OCI-LY1 (cell line): Measurements from ENCODE around the gene LRRC70.

Source experiments
- H2AFZ ChIP-seq: fragments of 200-600 bp; sonication (generic), shearing (Covaris generic); 2 replicates; pipeline ENCODE4 v1.6.0; 2014; ENCODE audit warnings: antibody characterized with exemption, mild to moderate bottlenecking, low read length
- H3F3A ChIP-seq: fragments of 200-600 bp; sonication (generic), shearing (Covaris generic); 2 replicates; pipeline ENCODE4 v1.6.0; 2014; ENCODE audit warnings: mild to moderate bottlenecking, antibody characterized with exemption, low read length, moderate library complexity; ENCODE audit not compliant: insufficient read depth
- H3K27ac ChIP-seq: fragments of 200-600 bp; sonication (generic); 2 replicates; pipeline ENCODE4 v1.5.1; 2014; ENCODE audit warnings: low read length, mixed run types, mild to moderate bottlenecking, low read depth; ENCODE audit not compliant: poor library complexity, severe bottlenecking
- H3K27me3 ChIP-seq: fragments of 200-600 bp; sonication (generic); 2 replicates; pipeline ENCODE4 v1.6.0; 2014; ENCODE audit warnings: antibody characterized with exemption, mild to moderate bottlenecking, low read length, moderate library complexity; ENCODE audit not compliant: insufficient read depth
- H3K36me3 ChIP-seq: fragments of 200-600 bp; sonication (generic); 2 replicates; pipeline ENCODE4 v1.6.1; 2014; ENCODE audit warnings: mild to moderate bottlenecking, antibody characterized with exemption, low read length, moderate library complexity, mixed read lengths; ENCODE audit not compliant: insufficient read depth
- H3K4me1 ChIP-seq: fragments of 200-600 bp; sonication (generic); 2 replicates; pipeline ENCODE4 v1.5.1; 2014; ENCODE audit warnings: mild to moderate bottlenecking, low read length, moderate library complexity; ENCODE audit not compliant: insufficient read depth, severe bottlenecking
- H3K4me2 ChIP-seq: fragments of 200-600 bp; sonication (generic), shearing (Covaris generic); 2 replicates; pipeline ENCODE4 v1.6.1; 2014; ENCODE audit warnings: low read length
- H3K4me3 ChIP-seq: fragments of 200-600 bp; sonication (generic); 2 replicates; pipeline ENCODE4 v1.5.1; 2014; ENCODE audit warnings: low read length, low read depth, mild to moderate bottlenecking, mixed read lengths; ENCODE audit not compliant: poor library complexity, severe bottlenecking
- H3K79me2 ChIP-seq: fragments of 200-600 bp; shearing (Covaris generic); 2 replicates; pipeline ENCODE4 v1.6.1; 2016; ENCODE audit warnings: mixed run types, low read length, mixed read lengths; ENCODE audit not compliant: insufficient read depth
- H3K9ac ChIP-seq: fragments of 200-600 bp; sonication (generic), shearing (Covaris generic); 2 replicates; pipeline ENCODE4 v1.6.1; 2014; ENCODE audit warnings: mild to moderate bottlenecking, low read length, mixed read lengths
- H3K9me2 ChIP-seq: fragments of 200-600 bp; sonication (generic), shearing (Covaris generic); 2 replicates; pipeline ENCODE4 v1.6.1; 2014; ENCODE audit warnings: low read depth, mild to moderate bottlenecking, low read length, mixed read lengths
- H3K9me3 ChIP-seq: fragments of 200-600 bp; shearing (Covaris generic); 2 replicates; pipeline ENCODE4 v1.6.1; 2014; ENCODE audit warnings: low read length, mixed read lengths
- H4K20me1 ChIP-seq: fragments of 200-600 bp; sonication (generic), shearing (Covaris generic); 2 replicates; pipeline ENCODE4 v1.6.0; 2016; ENCODE audit warnings: mild to moderate bottlenecking, low read length; ENCODE audit not compliant: insufficient read depth
- EZH2 ChIP-seq: fragments of 200-600 bp; sonication (generic), shearing (Covaris generic); IDR thresholded peaks from 2 replicates; pipeline ENCODE4 v1.8.0; 2017; ENCODE audit warnings: borderline replicate concordance, mixed run types, mild to moderate bottlenecking, antibody characterized with exemption, low read length, moderate library complexity, mixed read lengths
- TF ChIP-seq, protein P1 (sequence below): fragments of 200-600 bp; sonication (generic), shearing (Covaris generic); IDR thresholded peaks from 2 replicates; pipeline ENCODE4 v1.5.1; 2017; ENCODE audit warnings: mild to moderate bottlenecking, antibody characterized with exemption, low read length, moderate library complexity, mixed read lengths

Gene LRRC70

DNA sequence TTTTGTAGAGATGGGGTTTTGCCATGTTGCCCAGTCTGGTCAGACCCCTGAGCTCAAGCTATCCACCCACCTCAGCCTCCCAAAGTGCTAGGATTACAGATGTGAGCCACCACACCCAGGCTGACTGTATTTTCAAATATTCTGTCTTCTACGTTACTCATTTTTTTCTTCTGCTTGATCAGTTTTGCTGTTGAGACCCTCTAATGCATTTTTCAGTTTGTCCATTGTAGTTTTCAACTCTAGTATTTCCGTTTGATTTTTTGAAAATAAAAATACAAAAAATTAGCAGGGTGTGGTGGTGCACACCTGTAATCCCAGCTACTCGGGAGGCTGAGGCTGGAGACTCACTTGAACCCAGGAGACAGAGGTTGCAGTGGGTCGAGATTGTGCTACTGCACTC, 10.5 kb upstream of the LRRC70 start:
- Histone ChIP-seq H3K4me3 (no peak overlapping the region), H4K20me1 (no peaks in the 10 kb centered on the region), H2AFZ (no peak overlapping the region), H3K27ac (no peak overlapping the region), H3K27me3 (no peaks in the 10 kb centered on the region), H3F3A (no peaks in the 10 kb centered on the region), H3K4me2 (no peak overlapping the region), H3K36me3 (peaks cover 33% of the 10 kb centered on the region), H3K9me3 (no peaks in the 10 kb centered on the region), H3K9ac (no peak overlapping the region), H3K9me2 (no peaks in the 10 kb centered on the region), H3K79me2 (no peaks in the 10 kb centered on the region), H3K4me1 (no peaks in the 10 kb centered on the region)
- TF ChIP-seq, protein P1, sequence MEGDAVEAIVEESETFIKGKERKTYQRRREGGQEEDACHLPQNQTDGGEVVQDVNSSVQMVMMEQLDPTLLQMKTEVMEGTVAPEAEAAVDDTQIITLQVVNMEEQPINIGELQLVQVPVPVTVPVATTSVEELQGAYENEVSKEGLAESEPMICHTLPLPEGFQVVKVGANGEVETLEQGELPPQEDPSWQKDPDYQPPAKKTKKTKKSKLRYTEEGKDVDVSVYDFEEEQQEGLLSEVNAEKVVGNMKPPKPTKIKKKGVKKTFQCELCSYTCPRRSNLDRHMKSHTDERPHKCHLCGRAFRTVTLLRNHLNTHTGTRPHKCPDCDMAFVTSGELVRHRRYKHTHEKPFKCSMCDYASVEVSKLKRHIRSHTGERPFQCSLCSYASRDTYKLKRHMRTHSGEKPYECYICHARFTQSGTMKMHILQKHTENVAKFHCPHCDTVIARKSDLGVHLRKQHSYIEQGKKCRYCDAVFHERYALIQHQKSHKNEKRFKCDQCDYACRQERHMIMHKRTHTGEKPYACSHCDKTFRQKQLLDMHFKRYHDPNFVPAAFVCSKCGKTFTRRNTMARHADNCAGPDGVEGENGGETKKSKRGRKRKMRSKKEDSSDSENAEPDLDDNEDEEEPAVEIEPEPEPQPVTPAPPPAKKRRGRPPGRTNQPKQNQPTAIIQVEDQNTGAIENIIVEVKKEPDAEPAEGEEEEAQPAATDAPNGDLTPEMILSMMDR, result no peak
- TF ChIP-seq EZH2, result no peak

DNA sequence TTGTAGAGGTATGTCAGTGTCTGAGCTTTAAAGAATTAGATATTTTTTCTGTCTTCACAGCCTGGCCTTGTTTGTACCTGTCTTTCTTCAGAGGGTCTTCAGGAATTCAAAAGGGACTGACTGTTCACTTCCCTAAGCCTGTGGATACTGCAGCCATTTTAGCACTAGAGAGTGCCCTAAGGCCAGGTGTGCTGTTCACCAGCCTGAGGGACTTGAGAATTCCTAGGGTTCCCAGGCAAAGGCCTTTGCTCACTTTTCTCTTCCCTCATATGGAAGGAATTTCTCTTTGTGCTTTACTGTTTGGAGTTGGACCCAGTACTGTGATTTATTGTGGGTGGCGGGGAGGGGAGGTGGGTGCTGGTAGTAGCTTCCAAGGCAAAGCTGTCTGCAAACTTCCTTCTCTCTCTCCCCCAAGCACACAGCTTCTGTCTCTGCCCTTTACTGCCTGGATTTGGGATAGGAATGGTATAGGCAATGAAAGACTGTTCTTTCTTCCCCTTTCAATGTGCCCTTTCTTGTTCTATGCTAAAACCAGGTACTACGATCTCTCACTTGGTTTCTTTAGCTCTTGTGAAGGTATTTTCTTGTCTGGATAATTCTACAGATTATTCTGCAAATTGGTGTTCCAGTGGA, 9.7 kb upstream of the LRRC70 start:
- Histone ChIP-seq H3F3A (no peaks in the 10 kb centered on the region), H3K9ac (no peak overlapping the region), H3K4me2 (no peak overlapping the region), H3K27ac (no peak overlapping the region), H3K4me3 (no peak overlapping the region), H3K9me2 (no peaks in the 10 kb centered on the region), H3K36me3 (peaks cover 33% of the 10 kb centered on the region), H4K20me1 (no peaks in the 10 kb centered on the region), H3K27me3 (no peaks in the 10 kb centered on the region), H3K79me2 (no peaks in the 10 kb centered on the region), H3K9me3 (no peaks in the 10 kb centered on the region), H3K4me1 (no peaks in the 10 kb centered on the region), H2AFZ (no peak overlapping the region)
- TF ChIP-seq EZH2, result no peak
- TF ChIP-seq, protein P1, result no peak

DNA sequence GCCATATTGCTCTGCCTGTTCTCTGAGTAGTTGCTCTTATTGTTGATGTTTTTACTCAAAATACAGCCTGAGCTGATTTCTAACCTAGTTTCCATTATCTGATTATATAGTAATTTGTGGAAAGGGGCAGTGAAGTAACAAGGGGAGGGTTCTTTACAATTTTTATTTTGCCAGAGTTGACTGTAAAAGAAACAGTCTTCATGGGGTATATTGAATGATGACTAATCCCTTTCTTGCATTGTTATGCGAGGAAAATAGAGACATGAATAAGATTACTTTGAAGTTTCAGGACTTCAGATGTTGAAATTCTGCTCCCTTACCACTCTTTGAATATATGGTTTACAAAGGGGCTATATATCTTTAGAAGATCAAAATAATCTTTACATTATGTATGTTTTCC, 9.1 kb upstream of the LRRC70 start:
- no peak overlapping the region for H3K4me2 ChIP-seq
- no peaks in the 10 kb centered on the region for H3K4me1 ChIP-seq
- H3K9ac ChIP-seq, result no peak overlapping the region
- H2AFZ ChIP-seq, result no peak overlapping the region
- no peak for TF ChIP-seq EZH2
- TF ChIP-seq, protein P1, result no peak
- no peak overlapping the region for H3K27ac ChIP-seq
- H3K9me2 ChIP-seq, result no peaks in the 10 kb centered on the region
- H3K4me3 ChIP-seq, result no peak overlapping the region
- no peaks in the 10 kb centered on the region for H3K27me3 ChIP-seq
- H3K9me3 ChIP-seq, result no peaks in the 10 kb centered on the region
- no peaks in the 10 kb centered on the region for H3K79me2 ChIP-seq
- H3K36me3 ChIP-seq, result peaks cover 31% of the 10 kb centered on the region
- H4K20me1 ChIP-seq, result no peaks in the 10 kb centered on the region
- H3F3A ChIP-seq, result no peaks in the 10 kb centered on the region
